ENCODE results near the gene LRRC8E. TPM values are rescaled to one million over a fixed set of nuclear protein-coding genes. Genes with fewer than 3 reads are reported as not detected.

Gene LRRC8E
- total RNA-seq, 1 experiment from 2014 or later: 3.0 TPM

- TF ChIP-seq E2F1 (CRISPR knock-in tag; IDR thresholded peaks at IDR 0.05): no peak
- no peak for TF ChIP-seq IRF1 (CRISPR knock-in tag; IDR thresholded peaks at IDR 0.05)
- TF ChIP-seq ATF2 (CRISPR knock-in tag; IDR thresholded peaks at IDR 0.05; ENCODE audit: borderline replicate concordance, low read depth): no peak
- no peak for TF ChIP-seq MYBL2 (CRISPR knock-in tag; IDR thresholded peaks at IDR 0.05)
- no peak for TF ChIP-seq ZBTB21 (CRISPR knock-in tag; IDR thresholded peaks at IDR 0.05; ENCODE audit: borderline replicate concordance)
- TF ChIP-seq ZNF232 (CRISPR knock-in tag; IDR thresholded peaks at IDR 0.05): no peak
These were observed 26.3 kb downstream of the LRRC8E start, which contains the start of gene TGFBR3L (continued) for GRCh38 chr19:7914598-7915045.

GRCh38 chr19:7915250-7916102, 27.2 kb downstream of the LRRC8E start:
- peak overlapping the region; percentile 58 for H3K4me3 Mint-ChIP-seq
- DNase-seq (ENCODE audit: low spot score): no peak
- ChIA-PET POLR2A (interaction anchor here (0.6 to 1.5 kb wide), 5 partner anchors 8 to 58 kb away, joined by 3 to 10 read pairs (median 4); no protein-coding TSS in a partner anchor), CTCF (interaction anchor here (0.6 to 7.2 kb wide), 10 partner anchors 8 to 84 kb away, joined by 5 to 70 read pairs (median 11); partner anchors contain the start of genes EVI5L, LRRC8E and MAP2K7)
- H3K9me3 Mint-ChIP-seq: no peaks in the 10 kb centered on the region
- no peak for ATAC-seq
- peaks cover 57% of the 10 kb centered on the region for H3K27me3 Mint-ChIP-seq (ENCODE audit: low read depth)
- no peak overlapping the region for H3K27ac Mint-ChIP-seq
- peaks cover 8% of the 10 kb centered on the region for H3K4me1 Mint-ChIP-seq
- peaks cover 11% of the 10 kb centered on the region for H3K36me3 Mint-ChIP-seq
- TF ChIP-seq ZNF671 (CRISPR knock-in tag; IDR thresholded peaks at IDR 0.05): no peak
- no peak for TF ChIP-seq PRDM15 (CRISPR knock-in tag; IDR thresholded peaks at IDR 0.05)
- TF ChIP-seq MXD4 (CRISPR knock-in tag; IDR thresholded peaks at IDR 0.05; ENCODE audit: borderline replicate concordance): no peak
- no peak for TF ChIP-seq ZNF281 (CRISPR knock-in tag; IDR thresholded peaks at IDR 0.05)
- no peak for TF ChIP-seq PREB (CRISPR knock-in tag; IDR thresholded peaks at IDR 0.05; ENCODE audit: borderline replicate concordance)
- TF ChIP-seq OVOL2 (CRISPR knock-in tag; IDR thresholded peaks at IDR 0.05; ENCODE audit: borderline replicate concordance): no peak
- TF ChIP-seq ZNF317 (CRISPR knock-in tag; IDR thresholded peaks at IDR 0.05; ENCODE audit: borderline replicate concordance, low read depth): no peak
- no peak for TF ChIP-seq AR (CRISPR knock-in tag; IDR thresholded peaks at IDR 0.05)
- TF ChIP-seq RELA (CRISPR knock-in tag; IDR thresholded peaks at IDR 0.05; ENCODE audit: borderline replicate concordance): no peak

All from WTC11 (cell line).